GM21381 (cell line): ENCODE data around the gene C20orf144.
"Not testable (repeated sequence)": the region's sequence is repeated elsewhere in the genome, so short reads cannot be mapped to it uniquely, and the experiment has no call there.

Source experiments
- ATAC-seq: cut with Tn5 transposase; IDR thresholded peaks from one replicate; pipeline ENCODE4 v1.9.1; 2021; ENCODE audit warnings: mild to moderate bottlenecking, moderate library complexity; ENCODE audit not compliant: unreplicated experiment

Gene C20orf144

DNA sequence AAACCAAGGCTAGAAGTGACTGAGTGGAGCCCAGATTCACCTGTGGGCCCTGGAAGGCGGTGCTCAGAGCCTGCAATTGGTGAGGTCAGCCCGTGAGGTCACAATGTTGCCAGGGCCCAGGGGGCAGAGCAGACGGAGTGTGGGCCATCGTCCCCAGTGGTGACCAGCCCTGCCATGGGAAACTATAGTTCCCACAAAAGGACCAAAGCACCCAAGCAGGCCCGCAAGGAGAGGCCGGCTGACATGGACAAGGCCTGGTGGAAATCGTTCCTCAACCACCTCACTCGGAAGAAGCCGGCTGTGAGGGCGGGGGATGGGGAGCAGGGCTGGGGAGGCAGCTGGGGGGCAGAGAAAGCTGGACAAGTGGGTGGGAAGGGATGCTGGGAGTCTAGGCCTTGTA is at the start of gene C20orf144:
C20orf144 (plus strand) TSS at position 156 of the 400 bp plus-strand sequence; CDS start at position 175, 19 bp downstream.
- ATAC-seq = no peak

DNA sequence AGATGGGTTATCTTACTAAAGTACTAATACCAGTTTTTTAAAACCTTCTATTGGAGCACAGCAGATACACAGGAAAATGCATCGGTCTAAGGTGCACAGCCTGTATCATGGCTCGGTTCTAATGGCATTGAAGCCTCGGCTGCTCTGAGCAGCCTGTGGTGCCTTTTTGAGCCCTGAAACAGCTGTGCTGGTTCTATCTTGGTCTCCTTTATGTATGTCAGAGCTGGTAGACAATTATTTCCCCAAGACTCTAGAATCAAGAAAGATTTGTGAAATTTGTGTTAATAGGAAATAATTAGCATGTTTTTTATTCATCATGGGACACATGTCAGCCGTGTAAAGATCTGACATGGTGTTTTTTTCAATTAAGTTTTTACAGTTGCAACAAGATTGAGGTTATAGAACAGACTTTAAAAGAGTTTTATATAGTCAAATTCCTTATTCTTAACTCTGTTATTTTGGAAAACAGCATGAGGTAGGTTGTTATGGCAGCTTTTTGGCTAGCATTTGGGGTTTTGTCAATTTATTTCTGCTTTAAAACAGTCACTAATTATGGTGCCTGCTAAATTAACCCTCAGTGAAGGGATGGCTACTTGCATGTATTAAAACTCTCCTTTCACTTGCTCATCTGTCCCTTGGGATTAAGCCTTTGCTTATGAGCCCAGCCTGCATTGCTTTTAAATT is 40.3 kb upstream of the C20orf144 start:
- no peak for ATAC-seq

GRCh38 chr20:33622705-33623365 is 39.3 kb upstream of the C20orf144 start:
- ATAC-seq = no peak

DNA sequence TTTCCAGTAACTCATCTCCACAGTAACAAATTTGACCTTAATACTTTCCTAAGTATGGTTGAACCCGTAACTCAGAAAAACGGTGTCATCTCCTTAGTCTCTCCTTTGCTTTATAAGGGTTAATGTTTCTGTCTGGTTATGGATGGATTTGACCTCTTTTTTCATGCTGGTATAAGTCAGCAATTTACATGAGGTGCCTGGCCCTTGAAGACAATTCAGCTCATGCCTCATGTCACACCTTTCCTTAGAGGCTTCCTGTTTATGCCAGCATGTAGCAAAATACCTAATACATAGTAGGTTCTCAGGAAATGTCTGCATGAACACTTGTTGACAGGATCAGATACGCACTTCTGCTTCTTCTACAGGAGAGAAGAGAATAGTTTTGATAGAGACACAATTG is 37.7 kb upstream of the C20orf144 start:
- no peak for ATAC-seq

DNA sequence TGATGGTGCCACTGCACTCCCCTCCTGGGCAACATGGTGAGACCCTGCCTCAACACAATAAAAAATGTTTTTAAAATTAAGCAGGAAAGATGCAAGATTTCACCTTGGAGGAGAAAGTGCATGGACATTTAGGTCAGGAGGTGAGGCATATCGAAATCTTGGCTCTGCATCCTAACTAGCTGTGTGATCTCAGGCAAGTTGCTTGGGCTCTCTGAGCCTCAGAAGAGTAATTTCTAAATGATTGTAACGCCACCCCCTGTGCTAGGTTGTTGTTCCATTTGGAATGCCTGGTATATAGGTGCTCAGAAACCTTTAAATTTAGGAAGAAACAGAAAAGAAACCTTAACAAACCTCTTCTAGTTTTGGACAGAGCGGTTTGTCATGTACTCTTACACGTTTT is 35.9 kb upstream of the C20orf144 start:
- no peak for ATAC-seq

- ATAC-seq = no peak
Measured at GRCh38 chr20:33627577-33628216, 34.4 kb upstream of the C20orf144 start.

GRCh38 chr20:33629533-33629932 is 32.6 kb upstream of the C20orf144 start:
- no peak for ATAC-seq

DNA sequence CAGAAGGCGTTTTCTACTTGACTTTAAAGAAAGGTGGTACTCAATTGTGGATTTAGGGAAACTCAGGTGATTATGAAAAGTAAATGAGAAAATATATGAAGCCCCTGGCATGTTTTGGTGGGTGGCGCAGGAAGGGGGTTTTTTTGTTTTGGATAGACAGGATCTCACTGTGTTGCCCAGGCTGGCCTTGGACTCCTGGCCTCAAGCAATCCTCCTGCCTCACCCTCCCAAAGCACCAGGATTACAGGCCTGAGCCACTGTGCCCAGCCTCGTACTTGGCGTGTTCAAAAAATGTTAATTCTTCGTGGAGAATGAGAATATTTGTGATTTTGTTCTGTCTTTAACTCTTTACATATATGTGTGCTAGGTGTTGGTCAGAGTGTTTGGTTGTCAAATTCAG is 32.1 kb upstream of the C20orf144 start:
- ATAC-seq = no peak

DNA sequence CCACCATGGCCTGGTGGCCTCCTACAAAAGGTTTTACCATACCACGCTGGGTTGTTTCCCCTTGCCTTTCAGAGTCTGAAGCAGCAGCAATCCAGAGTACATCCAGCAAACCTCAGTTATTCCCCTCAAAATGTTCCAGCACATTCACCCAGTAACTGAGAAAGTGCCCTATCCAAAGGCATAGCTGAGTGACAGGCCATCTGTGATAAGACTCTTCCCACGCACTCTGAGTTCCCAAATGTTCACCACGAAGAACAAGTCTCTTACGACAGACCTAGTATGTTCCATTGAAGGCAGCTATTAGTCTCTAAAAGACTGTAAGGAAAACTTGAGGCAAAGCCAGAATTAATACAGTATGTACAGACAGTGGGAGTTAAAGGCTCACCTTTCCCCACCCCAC is 31.6 kb upstream of the C20orf144 start:
- ATAC-seq = no peak

DNA sequence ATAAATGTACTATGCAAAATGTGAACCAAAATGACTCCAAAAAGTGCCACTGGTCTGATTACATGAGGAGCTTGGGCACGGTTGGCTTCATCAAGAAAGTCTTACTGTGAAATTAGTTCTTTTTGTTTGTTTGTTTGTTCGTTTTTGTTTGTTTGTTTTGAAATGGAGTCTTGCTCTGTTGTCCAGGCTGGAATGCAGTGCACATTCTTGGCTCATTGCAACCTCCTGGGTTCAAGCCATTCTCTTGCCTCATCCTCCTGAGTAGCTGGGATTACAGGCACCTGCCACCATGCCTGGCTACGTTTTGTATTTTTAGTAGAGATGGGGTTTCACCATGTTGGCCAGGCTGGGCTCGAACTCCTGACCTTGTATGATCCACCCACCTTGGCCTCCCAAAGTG is 30.2 kb upstream of the C20orf144 start:
- ATAC-seq = not testable (repeated sequence)

GRCh38 chr20:33635341-33635740 is 26.8 kb upstream of the C20orf144 start:
- ATAC-seq = no peak

DNA sequence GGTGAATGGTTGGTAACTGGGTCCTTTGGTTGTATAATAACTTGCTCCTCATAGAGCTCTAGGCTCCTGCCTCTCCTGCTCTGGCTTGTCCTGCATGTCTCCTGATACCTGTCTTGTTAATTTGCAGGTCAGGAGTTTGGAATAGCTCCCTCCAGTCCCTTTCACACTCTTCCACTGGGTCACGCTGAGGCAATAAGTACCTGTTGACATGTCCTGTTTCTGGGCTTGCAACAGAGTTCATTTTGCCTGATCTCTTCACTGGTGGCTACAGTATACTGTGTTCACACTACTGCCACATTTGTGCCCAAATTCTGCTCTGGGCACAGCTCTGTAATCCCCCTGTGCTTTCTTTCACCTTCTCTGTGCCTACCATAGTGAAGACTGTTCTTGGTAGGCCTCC is 25.4 kb upstream of the C20orf144 start:
- ATAC-seq = no peak

GRCh38 chr20:33640287-33640686 is 21.8 kb upstream of the C20orf144 start:
- ATAC-seq = no peak

DNA sequence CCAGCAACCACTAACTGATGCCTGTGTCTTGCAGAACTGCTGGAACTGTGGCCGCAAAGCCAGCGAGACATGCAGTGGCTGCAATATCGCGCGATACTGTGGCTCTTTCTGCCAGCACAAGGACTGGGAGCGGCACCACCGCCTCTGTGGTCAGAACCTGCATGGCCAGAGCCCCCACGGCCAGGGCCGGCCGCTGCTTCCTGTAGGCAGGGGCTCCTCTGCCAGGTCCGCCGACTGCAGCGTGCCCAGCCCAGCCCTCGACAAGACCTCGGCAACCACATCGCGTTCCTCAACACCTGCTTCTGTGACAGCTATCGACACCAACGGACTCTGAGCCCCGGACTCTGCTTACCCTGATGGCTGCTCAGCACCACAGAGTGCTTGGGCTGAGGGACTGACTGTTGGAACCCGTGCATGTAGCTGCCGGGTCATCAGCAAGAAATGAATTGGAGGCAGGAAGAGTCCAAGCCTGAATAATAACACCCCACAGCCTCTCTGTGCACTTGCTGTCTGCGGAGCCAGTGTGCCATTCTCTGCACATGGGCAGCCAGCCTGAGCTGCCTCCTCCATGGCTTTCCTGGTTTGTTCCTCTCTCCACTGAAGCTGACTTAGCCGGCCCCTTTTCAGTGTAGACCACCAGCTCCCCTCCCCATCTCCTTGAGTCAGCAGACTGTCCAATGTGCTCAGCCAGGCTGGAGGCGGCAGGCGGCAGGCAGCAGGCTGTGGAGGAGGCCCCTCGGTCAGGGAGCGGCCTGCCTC is 17.6 kb upstream of the C20orf144 start:
- ATAC-seq = no peak

GRCh38 chr20:33645072-33645358 is 17.1 kb upstream of the C20orf144 start:
- no peak for ATAC-seq

GRCh38 chr20:33645396-33645795 is 16.7 kb upstream of the C20orf144 start:
- no peak for ATAC-seq

GRCh38 chr20:33646191-33646590 is 15.9 kb upstream of the C20orf144 start:
- ATAC-seq = no peak

GRCh38 chr20:33646959-33647602 is 15.0 kb upstream of the C20orf144 start:
- ATAC-seq = not testable (repeated sequence)

DNA sequence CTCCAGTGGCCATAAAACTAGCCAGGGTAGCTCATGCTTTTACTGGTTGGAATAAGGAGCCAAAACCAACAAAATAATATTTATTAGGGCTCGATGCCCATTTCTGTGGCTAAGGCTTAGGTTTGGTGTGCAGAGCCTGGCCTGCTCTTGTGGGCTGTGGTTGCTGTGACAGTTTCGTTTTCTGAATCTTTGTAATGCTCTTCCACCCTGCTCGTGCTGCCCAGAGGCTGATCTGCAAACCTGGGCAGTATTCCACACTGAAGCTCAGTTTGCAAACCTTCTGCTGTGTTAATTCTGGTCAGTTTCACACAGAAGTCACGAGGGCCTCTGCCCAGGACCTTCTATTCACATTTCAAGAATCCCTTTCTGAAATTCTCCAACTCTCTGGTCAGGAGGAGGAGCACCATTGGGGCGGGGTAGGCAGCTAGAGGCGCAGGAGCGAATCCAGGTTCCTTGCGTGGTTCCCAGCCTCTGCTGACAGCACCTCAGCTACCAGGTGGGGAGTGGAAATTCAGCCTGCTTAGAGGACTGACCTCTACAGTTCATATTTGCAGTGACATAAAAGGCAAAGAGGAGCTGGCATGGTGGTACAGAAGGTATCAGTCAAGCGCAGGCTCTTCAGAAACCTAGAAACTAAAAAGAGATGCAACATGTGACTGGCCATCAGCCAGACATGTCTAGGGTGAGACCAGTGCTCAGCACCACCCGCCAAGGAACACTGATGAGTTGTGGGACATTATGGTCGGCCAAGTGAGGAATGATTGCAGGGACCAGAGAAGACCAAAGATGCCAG is 14.3 kb upstream of the C20orf144 start:
- peak; percentile 76 for ATAC-seq

GRCh38 chr20:33648396-33649004 is 13.6 kb upstream of the C20orf144 start:
- ATAC-seq = no peak
